Measurements from ENCODE around the gene SLC44A5. TPM values are rescaled to one million over a fixed set of nuclear protein-coding genes. Genes with fewer than 3 reads are reported as not detected.

Gene SLC44A5
- total RNA-seq (2022; extraction: Qiagen RNA extraction; ENCODE audit: low read depth) = 0.03 to 0.07 TPM (median 0.05 TPM) in 4 of 5 replicates, not detected in the other

GRCh38 chr1:75611014-75611413 lies at the start of gene SLC44A5:
Gene SLC44A5 (minus strand): TSS chr1:75611114. CDS start chr1:75541447, 69,667 bp downstream.

Other genes with a start within 250 kb of the SLC44A5 start
- 24.9 to 37.5 TPM (median 31.6 TPM) in 5 replicates for gene ACADM, start 113.6 kb upstream of the SLC44A5 start, total RNA-seq (2022; extraction: Qiagen RNA extraction; ENCODE audit: low read depth)
- 66.2 to 92.6 TPM (median 71.4 TPM) in 5 replicates for gene RABGGTB, start 175.1 kb upstream of the SLC44A5 start, total RNA-seq (2022; extraction: Qiagen RNA extraction; ENCODE audit: low read depth)
- not detected in 5 replicates for gene MSH4, start 185.8 kb upstream of the SLC44A5 start, total RNA-seq (2022; extraction: Qiagen RNA extraction; ENCODE audit: low read depth)

Data from A549 treated with GW870086 at 1 μM for 4 hours (cell line).